ENCODE results near the gene NUS1. TPM values are rescaled to one million over a fixed set of nuclear protein-coding genes. Genes with fewer than 3 reads are reported as not detected.
A peak's percentile ranks its signal among the peaks of the same experiment; 100 is the strongest.
"Not testable (repeated sequence)": the region's sequence is repeated elsewhere in the genome, so short reads cannot be mapped to it uniquely, and the experiment has no call there.

NUS1 gene
- total RNA-seq, 1 experiment from 2014 or later, result 56.9 TPM

GRCh38 chr6:117674503-117674902, 766 bp upstream of the NUS1 start:
- Histone ChIP-seq H3K9ac (ENCODE audit: extremely low read depth, insufficient read length, low read length) (peak overlapping the region; percentile 76), H2AK5ac (ENCODE audit: insufficient read length, low read length) (no peak overlapping the region), H3K9me3 (ENCODE audit: control insufficient read depth, low read depth, low read length) (peaks cover 6% of the 10 kb centered on the region), H2BK5ac (ENCODE audit: insufficient read length, low read length) (no peak overlapping the region), H3K18ac (ENCODE audit: insufficient read length, low read depth, low read length) (no peak overlapping the region), H3T11ph (ENCODE audit: low read length) (no peak overlapping the region), H4K20me1 (ENCODE audit: control insufficient read depth, insufficient read depth, insufficient read length) (no peaks in the 10 kb centered on the region), H3K4me1 (ENCODE audit: insufficient read depth, low read length) (no peaks in the 10 kb centered on the region; the same call in 1 of the 2 replicates), H3K4me2 (ENCODE audit: insufficient read depth, insufficient read length, low read length) (peak overlapping the region; percentile 71), H3K56ac (ENCODE audit: insufficient read length, low read depth, low read length) (no peak overlapping the region), H3K4ac (ENCODE audit: low read depth, low read length) (no peak overlapping the region), H4K91ac (ENCODE audit: insufficient read length, low read depth, low read length) (no peak overlapping the region), H2BK120ac (ENCODE audit: low read depth, low read length, poor library complexity, severe bottlenecking) (no peak overlapping the region), H3K23me2 (ENCODE audit: insufficient read length, low read depth, low read length, poor library complexity, severe bottlenecking) (peaks cover 3% of the 10 kb centered on the region), H2BK15ac (ENCODE audit: low read depth, low read length) (no peak overlapping the region), H3K79me1 (ENCODE audit: insufficient read depth, low read depth, low read length, poor library complexity, severe bottlenecking) (peaks cover 3% of the 10 kb centered on the region), H3K14ac (ENCODE audit: insufficient read depth, low read length) (no peak overlapping the region), H2BK12ac (ENCODE audit: insufficient read length, low read depth, low read length) (no peak overlapping the region), H3K27ac (ENCODE audit: insufficient read length, low read depth, low read length) (no peak overlapping the region), H2BK20ac (ENCODE audit: low read depth, low read length, poor library complexity, severe bottlenecking) (no peak overlapping the region), H3K23ac (ENCODE audit: insufficient read length, low read depth, low read length) (no peak overlapping the region), H3K27me3 (ENCODE audit: insufficient read depth, low read length) (no peaks in the 10 kb centered on the region), H2AFZ (ENCODE audit: low read length) (peak overlapping the region; percentile 94), H4K8ac (replicated peaks; ENCODE audit: insufficient read length, low read depth, low read length) (no peak overlapping the region), H3K79me2 (ENCODE audit: insufficient read depth, low read length) (peaks cover 26% of the 10 kb centered on the region; the same call in 1 of the 2 replicates), H4K5ac (ENCODE audit: insufficient read length, low read depth, low read length) (no peak overlapping the region)
- H3K27me3 Mint-ChIP-seq (ENCODE audit: low read depth), result peaks cover 1% of the 10 kb centered on the region; the same call in 1 of the 2 replicates
- no peak for DNase-seq
- H3K36me3 Mint-ChIP-seq (ENCODE audit: insufficient read depth in 1 of 3, low read depth in 3 of 3), result peaks cover 12 to 18% (median 18%) of the 10 kb centered on the region in 3 experiments
- peaks cover 5% of the 10 kb centered on the region in 2 experiments for H3K9me3 Mint-ChIP-seq
- peak overlapping the region in 1 of 3 experiments; percentile 97; a peak in 2 of 7 replicates for H3K27ac Mint-ChIP-seq
- peak overlapping the region; percentile 81 to 89 for H3K4me3 Mint-ChIP-seq
- no peak for TF ChIP-seq CTCF (conservative IDR thresholded peaks at IDR 0.05)
- H3K4me1 Mint-ChIP-seq, result peaks cover 25 to 28% of the 10 kb centered on the region in 2 experiments
- WGBS (ENCODE audit: extremely low coverage, insufficient read length, low lambda C conversion rate), result no CpG with 5 or more reads among the region's 10 CpGs

- H3K9me3 ChIP-seq (ENCODE audit: control insufficient read depth, low read depth, low read length); H2BK20ac ChIP-seq (ENCODE audit: low read depth, low read length, poor library complexity, severe bottlenecking); H3K14ac ChIP-seq (ENCODE audit: insufficient read depth, low read length); H3T11ph ChIP-seq (ENCODE audit: low read length); H2BK15ac ChIP-seq (ENCODE audit: low read depth, low read length); H2AFZ ChIP-seq (ENCODE audit: low read length); H2AK5ac ChIP-seq (ENCODE audit: insufficient read length, low read length); H3K9me3 Mint-ChIP-seq; H4K5ac ChIP-seq (ENCODE audit: insufficient read length, low read depth, low read length); H4K91ac ChIP-seq (ENCODE audit: insufficient read length, low read depth, low read length); H3K23me2 ChIP-seq (ENCODE audit: insufficient read length, low read depth, low read length, poor library complexity, severe bottlenecking); H3K56ac ChIP-seq (ENCODE audit: insufficient read length, low read depth, low read length); H2BK12ac ChIP-seq (ENCODE audit: insufficient read length, low read depth, low read length); H3K27me3 ChIP-seq (ENCODE audit: insufficient read depth, low read length); H3K79me1 ChIP-seq (ENCODE audit: insufficient read depth, low read depth, low read length, poor library complexity, severe bottlenecking); H3K27ac ChIP-seq (ENCODE audit: insufficient read length, low read depth, low read length); H3K4ac ChIP-seq (ENCODE audit: low read depth, low read length); H3K4me1 ChIP-seq (ENCODE audit: insufficient read depth, low read length); H2BK120ac ChIP-seq (ENCODE audit: low read depth, low read length, poor library complexity, severe bottlenecking); H3K23ac ChIP-seq (ENCODE audit: insufficient read length, low read depth, low read length); DNase-seq; H3K27me3 Mint-ChIP-seq (ENCODE audit: low read depth); H4K8ac ChIP-seq (replicated peaks; ENCODE audit: insufficient read length, low read depth, low read length); H2BK5ac ChIP-seq (ENCODE audit: insufficient read length, low read length); H4K20me1 ChIP-seq (ENCODE audit: control insufficient read depth, insufficient read depth, insufficient read length): not testable (repeated sequence)
- Mint-ChIP-seq H3K4me1 (peaks cover 27 to 28% of the 10 kb centered on the region in 2 experiments), H3K4me3 (peak overlapping the region; percentile 85 to 89), H3K36me3 (ENCODE audit: insufficient read depth in 1 of 3, low read depth in 3 of 3) (peaks cover 6 to 11% (median 7%) of the 10 kb centered on the region in 3 experiments), H3K27ac (peak overlapping the region in 2 of 3 experiments; percentile 97; a peak in 4 of 7 replicates)
- Histone ChIP-seq H3K9ac (ENCODE audit: extremely low read depth, insufficient read length, low read length) (peak overlapping the region; percentile 70), H3K18ac (ENCODE audit: insufficient read length, low read depth, low read length) (peak overlapping the region; percentile 52), H3K79me2 (ENCODE audit: insufficient read depth, low read length) (peaks cover 36% of the 10 kb centered on the region; the same call in 1 of the 2 replicates), H3K4me2 (ENCODE audit: insufficient read depth, insufficient read length, low read length) (peak overlapping the region; percentile 93)
- WGBS (ENCODE audit: extremely low coverage, insufficient read length, low lambda C conversion rate), result no CpG with 5 or more reads among the region's 62 CpGs
Observed at GRCh38 chr6:117675658-117676301, 511 bp downstream of the NUS1 start.

Data from H9 (cell line).